Measurements from ENCODE around the gene PRSS53.

The PRSS53 gene

DNA sequence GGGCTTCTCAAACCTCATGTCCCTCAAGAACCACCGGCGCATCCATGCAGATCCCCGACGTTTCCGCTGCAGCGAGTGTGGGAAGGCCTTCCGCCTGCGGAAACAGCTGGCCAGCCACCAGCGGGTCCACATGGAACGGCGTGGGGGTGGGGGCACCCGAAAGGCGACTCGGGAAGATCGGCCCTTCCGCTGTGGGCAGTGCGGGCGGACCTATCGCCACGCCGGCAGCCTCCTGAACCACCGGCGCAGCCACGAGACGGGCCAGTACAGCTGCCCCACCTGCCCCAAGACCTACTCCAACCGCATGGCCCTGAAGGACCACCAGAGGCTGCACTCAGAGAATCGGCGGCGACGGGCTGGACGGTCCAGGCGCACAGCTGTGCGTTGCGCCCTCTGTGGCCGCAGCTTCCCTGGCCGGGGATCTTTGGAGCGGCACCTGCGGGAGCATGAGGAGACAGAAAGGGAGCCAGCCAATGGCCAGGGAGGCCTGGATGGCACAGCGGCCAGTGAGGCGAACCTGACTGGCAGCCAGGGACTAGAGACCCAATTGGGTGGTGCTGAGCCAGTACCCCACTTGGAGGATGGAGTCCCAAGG lies 8.6 kb downstream of the PRSS53 start:
- in situ Hi-C loops (cut with MboI; ENCODE audit: low sequenced_read_pairs) = no loop called here

DNA sequence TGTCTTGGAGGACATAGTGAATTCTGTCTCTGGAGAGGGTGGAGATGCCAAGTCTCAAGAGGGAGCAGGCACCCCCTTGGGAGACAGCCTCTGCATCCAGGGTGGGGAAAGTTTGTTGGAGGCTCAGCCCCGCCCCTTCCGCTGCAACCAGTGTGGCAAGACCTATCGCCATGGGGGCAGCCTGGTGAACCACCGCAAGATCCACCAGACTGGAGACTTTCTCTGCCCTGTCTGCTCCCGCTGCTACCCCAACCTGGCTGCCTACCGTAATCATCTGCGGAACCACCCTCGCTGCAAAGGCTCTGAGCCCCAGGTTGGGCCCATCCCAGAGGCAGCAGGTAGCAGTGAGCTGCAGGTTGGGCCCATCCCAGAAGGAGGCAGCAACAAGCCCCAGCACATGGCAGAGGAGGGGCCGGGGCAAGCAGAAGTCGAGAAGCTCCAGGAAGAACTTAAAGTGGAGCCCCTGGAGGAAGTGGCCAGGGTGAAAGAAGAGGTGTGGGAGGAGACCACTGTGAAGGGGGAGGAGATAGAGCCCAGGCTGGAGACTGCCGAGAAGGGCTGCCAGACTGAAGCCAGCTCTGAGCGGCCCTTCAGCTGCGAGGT lies 9.3 kb downstream of the PRSS53 start:
- in situ Hi-C loops (cut with MboI; ENCODE audit: low sequenced_read_pairs) = no loop called here

DNA sequence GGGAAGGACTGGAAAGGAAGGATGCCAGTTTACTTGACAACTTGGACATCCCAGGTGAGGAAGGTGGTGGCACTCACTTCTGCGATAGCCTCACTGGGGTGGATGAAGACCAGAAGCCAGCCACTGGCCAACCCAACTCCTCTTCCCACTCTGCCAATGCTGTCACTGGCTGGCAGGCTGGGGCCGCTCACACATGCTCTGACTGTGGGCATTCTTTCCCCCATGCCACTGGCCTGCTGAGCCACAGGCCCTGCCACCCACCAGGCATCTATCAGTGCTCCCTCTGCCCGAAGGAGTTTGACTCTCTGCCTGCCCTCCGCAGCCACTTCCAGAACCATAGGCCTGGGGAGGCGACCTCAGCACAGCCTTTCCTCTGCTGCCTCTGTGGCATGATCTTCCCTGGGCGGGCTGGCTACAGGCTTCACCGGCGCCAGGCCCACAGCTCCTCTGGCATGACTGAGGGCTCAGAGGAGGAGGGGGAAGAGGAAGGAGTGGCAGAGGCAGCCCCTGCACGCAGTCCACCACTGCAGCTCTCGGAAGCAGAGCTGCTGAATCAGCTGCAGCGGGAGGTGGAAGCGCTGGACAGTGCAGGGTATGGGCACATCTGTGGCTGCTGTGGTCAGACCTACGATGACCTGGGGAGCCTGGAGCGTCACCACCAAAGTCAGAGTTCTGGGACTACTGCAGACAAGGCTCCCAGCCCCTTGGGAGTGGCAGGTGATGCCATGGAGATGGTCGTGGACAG lies 10.0 kb downstream of the PRSS53 start:
- in situ Hi-C loops (cut with MboI; ENCODE audit: low sequenced_read_pairs) = no loop called here

DNA sequence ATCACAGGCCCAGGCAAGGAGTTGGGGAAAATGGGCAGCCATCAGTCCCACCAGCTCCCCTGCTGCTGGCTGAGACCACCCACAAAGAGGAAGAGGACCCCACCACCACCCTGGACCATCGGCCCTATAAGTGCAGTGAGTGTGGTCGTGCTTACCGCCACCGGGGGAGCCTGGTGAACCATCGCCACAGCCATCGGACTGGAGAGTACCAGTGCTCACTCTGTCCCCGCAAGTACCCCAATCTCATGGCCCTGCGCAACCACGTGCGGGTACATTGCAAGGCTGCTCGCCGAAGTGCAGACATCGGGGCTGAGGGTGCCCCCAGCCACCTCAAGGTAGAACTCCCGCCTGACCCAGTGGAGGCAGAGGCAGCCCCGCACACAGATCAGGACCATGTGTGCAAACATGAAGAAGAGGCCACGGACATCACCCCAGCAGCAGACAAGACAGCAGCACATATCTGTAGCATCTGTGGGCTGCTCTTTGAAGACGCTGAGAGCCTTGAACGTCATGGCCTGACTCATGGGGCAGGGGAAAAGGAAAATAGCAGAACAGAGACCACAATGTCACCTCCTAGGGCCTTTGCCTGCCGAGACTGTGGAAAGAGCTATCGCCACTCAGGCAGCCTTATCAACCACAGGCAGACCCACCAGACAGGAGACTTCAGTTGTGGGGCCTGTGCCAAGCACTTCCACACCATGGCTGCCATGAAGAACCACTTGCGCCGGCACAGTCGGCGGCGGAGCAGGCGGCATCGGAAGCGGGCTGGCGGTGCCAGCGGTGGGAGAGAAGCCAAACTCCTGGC lies 10.9 kb downstream of the PRSS53 start:
- in situ Hi-C loops (cut with MboI; ENCODE audit: low sequenced_read_pairs) = no loop called here

DNA sequence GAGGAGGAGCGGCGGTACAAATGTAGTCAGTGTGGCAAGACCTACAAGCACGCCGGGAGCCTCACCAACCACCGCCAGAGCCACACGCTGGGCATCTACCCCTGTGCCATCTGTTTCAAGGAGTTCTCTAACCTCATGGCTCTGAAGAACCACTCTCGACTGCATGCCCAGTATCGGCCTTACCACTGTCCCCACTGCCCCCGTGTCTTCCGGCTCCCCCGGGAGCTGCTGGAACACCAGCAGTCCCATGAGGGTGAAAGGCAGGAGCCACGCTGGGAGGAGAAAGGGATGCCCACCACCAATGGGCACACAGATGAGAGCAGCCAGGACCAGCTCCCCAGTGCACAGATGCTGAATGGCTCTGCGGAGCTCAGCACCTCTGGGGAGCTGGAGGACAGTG lies 11.7 kb downstream of the PRSS53 start:
- in situ Hi-C loops (cut with MboI; ENCODE audit: low sequenced_read_pairs) = no loop called here

DNA sequence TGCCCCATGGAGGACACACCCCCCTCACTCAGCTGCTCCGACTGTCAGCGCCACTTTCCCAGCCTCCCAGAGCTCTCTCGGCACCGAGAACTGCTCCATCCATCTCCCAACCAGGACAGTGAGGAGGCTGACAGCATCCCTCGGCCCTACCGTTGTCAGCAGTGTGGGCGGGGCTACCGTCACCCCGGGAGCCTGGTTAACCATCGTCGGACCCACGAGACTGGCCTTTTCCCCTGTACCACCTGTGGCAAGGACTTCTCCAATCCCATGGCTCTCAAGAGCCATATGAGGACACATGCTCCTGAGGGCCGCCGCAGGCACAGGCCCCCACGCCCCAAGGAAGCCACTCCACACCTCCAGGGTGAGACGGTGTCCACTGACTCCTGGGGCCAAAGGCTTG lies 12.4 kb downstream of the PRSS53 start:
- in situ Hi-C loops (cut with MboI; ENCODE audit: low sequenced_read_pairs) = no loop called here

DNA sequence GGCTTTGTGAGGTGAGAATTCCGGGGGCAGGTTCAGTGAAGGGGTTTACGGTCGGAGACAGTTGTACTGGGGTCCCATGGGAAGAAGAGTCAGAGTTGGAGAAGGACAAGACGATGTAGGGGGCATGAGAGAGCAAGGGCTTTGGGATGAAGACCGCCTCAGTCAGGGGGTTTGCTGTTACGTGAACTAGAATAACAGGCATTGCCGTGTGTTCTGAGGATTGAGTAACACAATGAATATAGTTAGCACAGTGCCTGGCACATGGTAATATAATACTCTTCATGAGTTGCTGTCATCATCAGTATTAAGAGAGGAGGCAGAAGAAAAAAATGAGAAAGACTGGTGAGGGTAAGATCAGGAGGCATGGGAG lies 13.9 kb downstream of the PRSS53 start:
- in situ Hi-C loops (cut with MboI; ENCODE audit: low sequenced_read_pairs) = no loop called here

DNA sequence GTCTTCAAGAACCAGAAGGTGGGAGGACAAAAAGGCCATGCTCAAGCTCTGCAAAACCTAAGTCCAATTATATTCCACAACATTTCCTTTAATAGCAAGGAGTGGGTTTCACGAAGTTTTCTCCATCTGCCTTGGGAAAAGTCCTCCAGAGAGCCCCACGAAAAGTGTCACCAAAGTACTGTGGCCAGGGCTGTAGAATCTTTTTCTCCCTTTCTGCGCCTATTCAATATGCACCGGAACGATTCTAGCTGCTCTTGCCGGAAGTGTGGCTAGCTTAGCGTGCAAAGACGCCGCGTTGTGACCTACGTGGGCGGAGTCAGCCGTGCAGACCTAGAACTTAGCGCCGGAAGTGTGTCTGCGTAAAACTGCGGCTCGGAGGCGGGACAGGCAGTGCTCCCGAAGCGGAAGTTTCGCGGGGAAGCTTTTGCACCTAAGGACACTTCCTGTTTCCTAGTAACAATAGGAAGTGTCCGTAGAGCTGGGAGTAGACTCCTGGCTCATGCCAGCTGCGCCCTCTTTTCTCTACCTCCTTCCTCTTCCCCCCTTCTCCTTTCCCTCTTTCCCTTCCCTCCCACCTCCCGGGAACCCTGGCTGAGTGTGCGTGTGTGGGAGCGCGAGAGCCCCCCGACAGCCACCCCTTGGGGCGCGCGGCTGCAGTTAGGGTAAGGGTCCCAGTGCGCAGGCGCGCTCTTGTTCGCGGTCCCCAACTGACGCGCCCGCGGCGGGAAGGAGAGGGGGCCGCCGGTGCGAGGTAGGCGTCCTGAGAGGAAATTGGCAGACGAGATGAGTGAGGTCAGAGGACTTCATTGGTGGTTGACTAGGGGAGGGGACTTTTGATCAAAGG lies 14.6 kb downstream of the PRSS53 start, which contains the start of the genes ZNF646 and ZNF668:
Gene ZNF646 (plus strand): TSS at position 453 of the 844 bp plus-strand sequence. CDS start 1,903 bp downstream, outside the sequence.
Gene ZNF668 (minus strand): TSS at position 271 of the 844 bp plus-strand sequence. CDS start 9,781 bp downstream, outside the sequence.
- in situ Hi-C loops (cut with MboI; ENCODE audit: low sequenced_read_pairs) = no loop called here

DNA sequence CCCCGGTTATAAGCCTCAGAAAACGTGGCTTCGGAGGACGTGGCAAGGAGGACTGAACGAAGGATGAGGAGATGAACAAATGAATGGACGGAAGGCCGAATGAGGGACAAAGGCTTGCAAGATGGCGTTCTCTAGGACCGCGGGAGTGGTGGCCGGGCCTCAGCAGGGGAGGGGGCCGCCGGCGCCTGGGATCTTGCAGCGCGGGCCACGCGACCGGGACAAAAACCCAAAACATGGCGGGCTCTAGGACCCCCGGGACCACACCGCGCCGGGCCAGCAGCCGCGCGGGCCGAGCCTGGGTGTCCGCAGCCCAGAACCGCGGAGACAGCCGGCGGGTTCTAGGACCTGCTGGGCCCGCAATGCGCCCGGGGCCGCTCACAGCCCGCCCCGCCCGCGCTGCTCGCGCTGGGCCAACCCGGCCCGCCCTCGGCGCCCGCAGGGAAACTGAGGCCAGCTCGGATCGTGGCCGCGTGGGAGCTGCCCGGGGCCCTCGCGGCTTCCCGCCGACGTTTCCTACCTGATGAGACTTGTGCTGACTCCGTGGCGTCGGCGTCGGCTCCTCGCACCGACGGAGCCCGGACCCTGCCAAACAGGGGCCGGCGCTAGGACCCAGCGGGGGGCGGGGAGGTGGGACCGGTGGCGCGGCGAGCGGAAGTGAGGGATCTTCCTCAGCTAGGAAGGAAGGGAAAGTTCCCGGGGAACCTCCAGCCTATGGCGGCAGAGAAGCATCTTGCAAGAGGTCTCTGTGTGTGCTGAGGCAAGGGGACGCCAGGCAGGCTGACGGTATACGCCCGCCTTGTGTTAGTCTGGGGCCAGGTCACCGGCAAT lies 15.4 kb downstream of the PRSS53 start:
- in situ Hi-C loops (cut with MboI; ENCODE audit: low sequenced_read_pairs) = no loop called here

DNA sequence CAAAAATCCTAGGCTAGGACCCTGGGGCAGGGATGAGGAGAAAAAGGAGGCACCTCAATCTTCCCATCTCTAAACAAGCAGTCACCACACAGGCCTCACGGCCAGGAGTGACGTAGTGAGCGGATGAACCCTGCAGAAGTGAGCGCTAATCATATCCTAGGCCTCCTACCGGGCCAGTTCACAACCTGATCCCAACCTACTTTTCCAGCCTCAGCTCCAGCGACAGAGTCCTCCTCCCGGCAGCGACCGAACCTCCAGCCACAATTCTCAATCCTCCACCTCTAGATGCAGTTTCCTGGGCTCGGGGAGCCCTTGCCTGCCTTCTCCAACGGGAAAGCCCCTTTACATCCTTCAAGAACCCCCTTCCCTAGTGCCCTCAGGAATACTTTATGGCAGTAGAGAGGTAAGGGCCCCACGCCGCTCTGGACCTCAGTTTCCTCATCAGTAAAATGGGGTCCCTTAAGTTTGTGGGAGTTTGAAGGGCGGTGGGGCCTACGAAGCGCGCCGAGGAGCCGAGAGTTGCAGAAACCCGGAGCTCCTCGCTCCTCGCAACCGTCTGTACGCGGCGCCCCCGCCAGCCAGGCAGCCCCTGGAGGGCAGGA lies 16.1 kb downstream of the PRSS53 start:
- in situ Hi-C loops (cut with MboI; ENCODE audit: low sequenced_read_pairs) = no loop called here

DNA sequence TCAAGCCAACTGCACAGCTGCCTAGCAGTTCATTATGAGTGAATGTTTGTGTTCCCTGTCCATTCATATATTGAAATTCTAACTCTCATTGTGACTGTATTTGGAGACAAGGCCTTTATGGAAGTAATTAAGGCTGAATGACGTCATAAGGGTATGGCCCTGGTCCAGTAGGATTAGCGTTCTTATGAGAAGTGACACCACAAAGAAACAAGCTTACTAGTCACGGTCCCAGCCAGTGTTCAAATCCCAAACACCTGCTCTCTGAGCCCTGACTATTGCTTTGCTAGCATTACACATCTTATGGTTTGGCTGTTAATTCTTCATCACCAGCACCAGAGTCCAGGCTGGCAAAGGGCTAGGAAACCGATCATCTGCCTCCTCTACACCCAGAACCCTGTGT lies 16.9 kb downstream of the PRSS53 start:
- in situ Hi-C loops (cut with MboI; ENCODE audit: low sequenced_read_pairs) = no loop called here

DNA sequence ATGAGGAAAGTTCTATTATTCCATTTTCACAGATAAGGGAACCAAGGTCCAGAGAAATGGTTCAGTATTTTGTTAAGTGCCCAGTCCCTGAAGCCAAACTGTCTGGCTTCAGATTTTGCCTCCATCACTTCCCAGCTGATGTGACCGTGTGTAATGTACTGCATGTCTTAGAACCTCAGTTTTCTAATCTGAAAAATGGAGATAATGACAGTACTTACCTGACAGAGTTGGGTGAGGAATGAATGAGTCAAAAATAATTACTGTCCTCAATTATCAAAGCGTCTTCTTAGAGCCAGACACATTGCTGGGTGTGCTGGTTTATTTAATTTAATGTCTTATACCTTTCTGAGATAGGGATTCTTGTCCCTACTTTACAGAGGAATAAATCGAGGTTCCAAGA lies 21.4 kb downstream of the PRSS53 start:
- in situ Hi-C loops (cut with MboI; ENCODE audit: low sequenced_read_pairs) = no loop called here

DNA sequence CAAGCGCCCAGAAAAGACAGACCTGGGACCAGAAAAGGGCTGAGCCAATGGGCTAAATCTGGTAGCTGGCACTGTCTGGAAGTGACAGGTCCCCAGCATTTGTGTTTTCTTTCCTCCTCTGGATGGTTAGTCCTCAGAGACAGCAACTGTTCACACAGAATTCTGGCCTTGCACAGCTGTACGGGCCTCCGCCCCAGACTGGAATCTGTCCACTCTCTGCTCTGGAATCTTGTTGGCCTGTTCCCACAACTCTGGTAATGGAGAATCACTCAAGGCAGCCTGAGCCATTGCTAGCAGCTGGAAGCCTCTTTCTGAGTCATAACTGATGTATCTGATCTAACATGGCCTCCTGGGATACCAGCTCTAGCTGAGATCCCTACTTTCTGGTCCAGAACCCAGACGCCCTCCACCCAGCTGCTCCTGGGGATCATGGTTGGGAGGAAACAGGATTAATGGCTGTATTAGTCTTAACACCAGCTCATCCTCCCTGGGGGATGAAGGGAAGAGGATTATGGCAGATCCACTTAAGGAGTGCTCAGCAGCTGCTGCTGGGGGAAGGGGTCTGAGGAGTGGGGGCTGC lies 23.8 kb downstream of the PRSS53 start:
- in situ Hi-C loops (cut with MboI; ENCODE audit: low sequenced_read_pairs) = no loop called here

DNA sequence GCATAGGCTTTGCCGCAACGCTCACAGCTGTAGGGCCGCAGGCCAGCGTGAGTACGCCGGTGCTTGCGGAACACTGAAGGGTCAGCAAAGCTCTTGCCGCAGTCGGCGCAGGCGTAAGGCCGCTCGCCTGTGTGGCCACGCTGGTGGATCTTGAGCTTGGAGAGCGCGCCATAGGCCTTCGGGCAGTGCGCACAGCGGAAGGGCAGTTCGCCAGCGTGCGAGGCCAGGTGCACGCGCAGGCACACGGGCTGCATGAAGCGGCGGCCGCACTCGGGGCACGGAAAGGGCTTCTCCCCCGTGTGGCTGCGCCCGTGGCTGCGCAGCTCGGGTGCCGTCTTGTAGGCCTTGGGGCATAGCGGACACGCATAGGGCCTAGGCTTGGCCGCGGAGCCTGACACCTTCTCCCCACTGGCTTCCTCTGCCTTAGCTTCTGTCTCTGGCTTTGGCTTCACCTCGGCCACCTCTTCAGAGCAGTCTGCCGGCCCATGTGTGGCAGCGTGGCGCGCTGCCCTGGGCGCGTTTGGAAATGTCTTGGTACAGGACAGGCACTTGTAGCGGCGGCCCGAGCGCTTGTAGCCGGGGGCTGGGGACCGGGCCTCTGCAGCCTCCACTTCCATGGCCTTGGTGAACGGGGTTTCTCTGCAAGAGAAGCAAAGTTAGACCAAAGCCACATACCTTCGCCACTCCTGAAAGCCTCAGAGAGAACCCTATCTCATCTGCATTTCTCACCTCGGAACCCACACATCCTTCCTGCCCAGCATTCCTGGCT lies 24.7 kb downstream of the PRSS53 start:
- in situ Hi-C loops (cut with MboI; ENCODE audit: low sequenced_read_pairs) = no loop called here

DNA sequence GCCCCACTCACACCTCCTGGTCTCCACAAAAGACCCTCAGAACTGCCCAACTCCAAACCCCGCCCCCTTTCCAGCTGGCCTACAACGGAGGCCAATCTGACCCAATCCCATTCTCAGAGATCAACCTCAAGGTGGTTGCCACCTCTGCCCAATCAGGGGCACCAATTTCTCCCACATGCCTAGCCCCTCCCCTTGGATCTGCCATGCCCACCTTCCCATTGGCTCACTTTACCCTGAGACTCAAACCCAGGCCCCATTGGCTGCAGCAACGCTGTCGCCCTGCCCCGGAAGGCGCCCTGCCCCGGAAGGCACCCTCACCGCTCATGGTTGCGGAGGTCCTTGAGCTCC lies 25.3 kb downstream of the PRSS53 start:
- in situ Hi-C loops (cut with MboI; ENCODE audit: low sequenced_read_pairs) = no loop called here

DNA sequence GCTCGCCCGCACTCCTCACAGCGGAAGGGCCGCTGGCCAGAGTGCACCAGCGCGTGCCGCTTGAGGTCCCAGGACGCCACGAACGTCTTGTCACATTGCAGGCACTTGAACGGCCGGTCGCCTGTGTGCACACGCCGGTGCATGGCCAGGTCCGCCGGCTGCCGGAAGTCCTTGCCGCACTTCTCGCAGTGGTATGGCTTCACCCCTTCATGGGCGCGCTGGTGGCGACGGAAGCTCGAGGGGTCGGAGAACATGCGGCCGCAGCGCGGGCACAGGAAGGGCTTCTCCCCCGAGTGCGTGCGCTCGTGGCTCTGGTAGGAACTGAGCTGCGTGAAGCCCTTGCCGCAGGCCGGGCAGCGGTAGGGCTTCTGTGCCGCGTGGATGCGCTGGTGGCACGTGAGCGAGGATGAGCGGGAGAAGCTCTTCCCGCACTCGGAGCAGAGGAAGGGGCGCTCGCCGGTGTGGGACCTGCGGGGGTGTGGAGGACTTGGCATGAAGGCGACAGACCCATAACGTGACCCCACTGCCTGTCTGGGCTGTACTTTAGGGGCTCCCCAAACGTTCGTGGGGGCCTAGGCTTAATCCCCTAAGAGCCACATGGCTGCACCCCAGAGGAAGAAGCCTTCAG lies 26.8 kb downstream of the PRSS53 start:
- in situ Hi-C loops (cut with MboI; ENCODE audit: low sequenced_read_pairs) = no loop called here

DNA sequence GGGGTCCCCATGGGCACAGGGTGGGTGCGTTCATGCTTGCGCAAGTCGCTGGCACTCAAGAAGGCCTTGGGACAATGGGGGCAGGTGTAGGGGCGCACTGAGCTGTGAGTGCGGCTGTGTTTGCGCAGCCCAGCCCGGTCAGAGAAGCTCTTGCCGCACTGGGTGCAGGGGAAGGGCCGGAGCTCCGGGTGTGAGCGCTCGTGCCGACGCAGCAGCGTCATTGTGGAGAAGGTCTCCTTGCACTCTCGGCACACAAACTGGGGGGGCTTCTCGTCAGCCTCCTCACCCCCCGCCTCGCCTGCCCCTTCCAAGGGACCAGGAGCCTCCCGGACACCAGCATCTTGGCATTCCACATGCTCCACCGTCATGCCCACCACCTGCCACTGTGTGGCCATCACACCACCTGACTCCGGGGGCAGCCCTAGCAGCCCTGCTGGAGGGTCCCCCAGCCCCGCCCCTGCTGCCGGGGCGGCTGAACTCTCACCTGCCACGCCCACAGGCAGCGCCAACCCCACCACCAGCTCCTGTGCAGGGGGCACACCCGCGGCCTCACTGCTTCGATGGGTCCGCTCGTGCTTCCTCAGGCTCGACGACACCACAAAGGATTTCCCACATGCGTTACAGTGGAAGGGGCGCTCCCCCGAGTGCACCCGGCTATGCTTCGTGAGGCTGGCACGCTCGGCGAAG lies 27.5 kb downstream of the PRSS53 start:
- in situ Hi-C loops (cut with MboI; ENCODE audit: low sequenced_read_pairs) = no loop called here

All from HL-60/S4 treated with phorbol 12-myristate 13-acetate at 8.2 ng/mL for 4 days and 3 days (cell line).